HepG2 (cell line): Measurements from ENCODE around the gene FAM120AOS. TPM values are rescaled to one million over a fixed set of nuclear protein-coding genes. Genes with fewer than 3 reads are reported as not detected.

Experiments used
- ATAC-seq: fragments of 200-7000 bp; cut with Tn5 transposase; 3 replicates; pipeline ENCODE4 v1.9.1; 2020; ENCODE audit warnings: mild to moderate bottlenecking, moderate library complexity
- BruUV-seq: library from RNA; stranded (reverse); fragments of 400-500 nt; replicated peaks from 2 replicates; lab custom pipeline; 2021; lab: Mats Ljungman, UMichigan
- CTCF ChIA-PET: fragments of 300-600 bp; formaldehyde crosslinking; extraction: SDS; loops from one replicate; lab custom pipeline; 2021; ENCODE audit warnings: low total read pairs, inconsistent platforms, low intra/inter-chr PET ratio; lab: Yijun Ruan, JAX
- POLR2A ChIA-PET: fragments of 350-600 bp; sonication (Branson Sonifier 250); formaldehyde crosslinking; loops from one replicate; lab custom pipeline; 2020; ENCODE audit warnings: antibody characterized with exemption, inconsistent platforms; lab: Yijun Ruan, JAX
- DNase-seq: peaks from one replicate; pipeline ENCODE4 v3.0.0-alpha.2; 2015; ENCODE audit warnings: low spot score
- FAIRE-seq: peaks from 3 replicates; lab custom pipeline; 2011; peaks lifted over from hg19 to GRCh38; lab: Jason Lieb, UNC
- H2AFZ ChIP-seq: one replicate; pipeline ENCODE4 v1.6.1; 2011; ENCODE audit warnings: low read length, inconsistent platforms
- H3K27ac ChIP-seq: fragments of 300-600 bp; 3 replicates; pipeline ENCODE4 v1.8.0; 2011; ENCODE audit warnings: mixed run types, mild to moderate bottlenecking, mixed read lengths, low read length, inconsistent platforms; ENCODE audit not compliant: insufficient read depth; ENCODE audit errors: extremely low read length
- H3K27me3 ChIP-seq, 2 experiments: fragments of 200-600 bp in 1 of 2; 2 replicates in 1 of 2; 3 replicates in 1 of 2; pipeline versions ENCODE4 v1.6.0 to v1.8.0; 2011; ENCODE audit warnings: low read length in 2 of 2, mild to moderate bottlenecking in 2 of 2, moderate library complexity in 2 of 2, inconsistent platforms in 1 of 2; ENCODE audit not compliant: insufficient read depth in 2 of 2, control insufficient read depth in 1 of 2
- H3K36me3 ChIP-seq, 2 experiments: fragments of 200-600 bp in 1 of 2; replicated peaks in 1 of 2; 2 replicates in 1 of 2; 3 replicates in 1 of 2; pipeline versions ENCODE4 v1.5.1 to v1.8.0; 2011; ENCODE audit warnings: low read length in 2 of 2, inconsistent platforms in 1 of 2; ENCODE audit not compliant: insufficient read depth in 2 of 2, control insufficient read depth in 1 of 2
- H3K4me1 ChIP-seq: 2 replicates; pipeline ENCODE4 v1.5.1; 2012; ENCODE audit warnings: low read length, inconsistent platforms; ENCODE audit not compliant: insufficient read depth
- H3K4me2 ChIP-seq: 2 replicates; pipeline ENCODE4 v1.6.0; 2011; ENCODE audit warnings: low read depth, low read length, inconsistent platforms
- H3K4me3 ChIP-seq, 3 experiments: fragments of 200-600 bp in 1 of 3; sonication (generic), shearing (Covaris generic) in 1 of 3; replicated peaks in 1 of 3; 2 replicates each; pipeline ENCODE4 v1.5.1; 2011 to 2016; ENCODE audit warnings: low read length in 3 of 3, inconsistent platforms in 2 of 3, low read depth in 2 of 3, mild to moderate bottlenecking in 2 of 3, control low read depth in 1 of 3, mixed read lengths in 1 of 3; ENCODE audit not compliant: insufficient read depth in 1 of 3
- H3K79me2 ChIP-seq: one replicate; pipeline ENCODE4 v1.6.1; 2011; ENCODE audit warnings: low read length, inconsistent platforms; ENCODE audit not compliant: insufficient read depth
- H3K9ac ChIP-seq: 2 replicates; pipeline ENCODE4 v1.6.0; 2011; ENCODE audit warnings: mild to moderate bottlenecking, low read depth, low read length, inconsistent platforms; ENCODE audit not compliant: insufficient read depth
- H3K9me3 ChIP-seq: 2 replicates; pipeline ENCODE4 v1.5.1; 2012; ENCODE audit warnings: mild to moderate bottlenecking, low read length
- H4K20me1 ChIP-seq: 2 replicates; pipeline ENCODE4 v1.6.0; 2011; ENCODE audit warnings: inconsistent platforms, mild to moderate bottlenecking, low read length, moderate library complexity; ENCODE audit not compliant: insufficient read depth
- CEBPB ChIP-seq: IDR thresholded peaks from 2 replicates; pipeline ENCODE4 v1.6.1; 2011; ENCODE audit warnings: low read depth, low read length, improper control_type of control experiment, borderline replicate concordance
- FOSL2 ChIP-seq: sonication (generic); formaldehyde crosslinking; IDR thresholded peaks from 2 replicates; pipeline ENCODE4 v1.4.0; 2020; ENCODE audit warnings: missing genetic modification reagents
- FOXK1 ChIP-seq: sonication (generic); formaldehyde crosslinking; IDR thresholded peaks from 2 replicates; pipeline ENCODE4 v1.4.0; 2020; ENCODE audit warnings: low read depth, missing genetic modification reagents, borderline replicate concordance
- HDAC2 ChIP-seq: sonication (generic); formaldehyde crosslinking; IDR thresholded peaks from 2 replicates; pipeline ENCODE4 v1.4.0; 2020; ENCODE audit warnings: missing genetic modification reagents
- HOXD1 ChIP-seq: sonication (generic); formaldehyde crosslinking; IDR thresholded peaks from 2 replicates; pipeline ENCODE4 v1.5.0; 2020; ENCODE audit warnings: missing genetic modification reagents
- SAFB2 ChIP-seq: sonication (generic); formaldehyde crosslinking; IDR thresholded peaks from 2 replicates; pipeline ENCODE4 v1.5.1; 2020; ENCODE audit warnings: missing genetic modification reagents, low read depth, mild to moderate bottlenecking, borderline replicate concordance
- SP1 ChIP-seq, 2 experiments: fragments of 450-650 bp in 1 of 2; sonication (generic) in 1 of 2; formaldehyde crosslinking in 1 of 2; IDR thresholded peaks; 2 replicates each; pipeline versions ENCODE4 v1.4.0 to v1.6.1; 2016 to 2020; ENCODE audit warnings: missing genetic modification reagents in 1 of 2
- TAF15 ChIP-seq: fragments of 200-400 bp; formaldehyde crosslinking; IDR thresholded peaks from one replicate; pipeline ENCODE4 v1.6.1; 2018; ENCODE audit warnings: mild to moderate bottlenecking, low read depth, low read length; ENCODE audit not compliant: poor library complexity, severe bottlenecking
- ZFP36 ChIP-seq: fragments of 150-350 bp; IDR thresholded peaks from 2 replicates; pipeline ENCODE4 v1.6.1; 2018; ENCODE audit warnings: borderline replicate concordance, low read length, low read depth; ENCODE audit not compliant: partially characterized antibody
- ZNF160 ChIP-seq: sonication (generic); formaldehyde crosslinking; IDR thresholded peaks from 2 replicates; pipeline ENCODE4 v1.8.0; 2022; ENCODE audit warnings: mild to moderate bottlenecking, inconsistent platforms, missing genetic modification reagents
- ZNF296 ChIP-seq: sonication (generic); formaldehyde crosslinking; conservative IDR thresholded peaks from 2 replicates; pipeline ENCODE4 v1.5.0; 2020; ENCODE audit warnings: mild to moderate bottlenecking, missing genetic modification reagents
- ZNF446 ChIP-seq: sonication (generic); formaldehyde crosslinking; IDR thresholded peaks from 2 replicates; pipeline ENCODE4 v1.5.0; 2020; ENCODE audit warnings: mild to moderate bottlenecking, missing genetic modification reagents
- ZNF616 ChIP-seq: sonication (generic); formaldehyde crosslinking; IDR thresholded peaks from 2 replicates; pipeline ENCODE4 v1.5.0; 2020; ENCODE audit warnings: low read depth, mild to moderate bottlenecking, missing genetic modification reagents
- ZSCAN21 ChIP-seq: sonication (generic); formaldehyde crosslinking; IDR thresholded peaks from 2 replicates; pipeline ENCODE4 v1.8.0; 2022; ENCODE audit warnings: mild to moderate bottlenecking, missing genetic modification reagents, moderate library complexity, borderline replicate concordance
- WGBS: methylation state at CpG from one replicate; pipeline ENCODE4 v1.1.6; 2017; ENCODE audit warnings: low lambda C conversion rate; 5-methylcytosine and 5-hydroxymethylcytosine counted together
- in situ Hi-C: cut with HindIII; loops from 2 replicates; pipeline ENCODE4 v1.10.0; 2017; ENCODE audit warnings: low pct_unique_long_range_greater_than_20kb; ENCODE audit not compliant: extremely low pct_ligation_motif_present
- intact Hi-C: fragments of 100-400 bp; cut with micrococcal nuclease; formaldehyde crosslinking; loops from one replicate; pipeline ENCODE4 v1.10.0; 2022; ENCODE audit not compliant: unreplicated experiment
- polyA plus RNA-seq, 8 experiments: library from polyadenylated mRNA; depleted of rRNA in 3 of 8; stranded (reverse) in 7 of 8; unstranded in 1 of 8; fragments of >200 nt; fragmentation: Illumina TruSeq in 4 of 8; extraction: Trizol in 4 of 8; gene quantifications; 2 replicates each; pipeline versions ENCODE4 v1.2.1 to v1.2.3, GENCODE V29; 2011 to 2016; ENCODE audit warnings: low read depth in 4 of 8, missing spikeins in 1 of 8, mixed read lengths in 1 of 8; ENCODE audit not compliant: insufficient read depth in 1 of 8
- total RNA-seq, 5 experiments: library from RNA; depleted of rRNA; stranded (reverse); fragments of >200 nt; fragmentation: Illumina TruSeq; extraction: Trizol; gene quantifications; 2 replicates each; pipeline ENCODE4 v1.2.3, GENCODE V29; 2016; ENCODE audit warnings: low read depth in 1 of 5
- TF ChIP-seq, protein P1 (sequence below): sonication (generic); formaldehyde crosslinking; IDR thresholded peaks from 2 replicates; pipeline ENCODE4 v1.4.0; 2020; ENCODE audit warnings: mild to moderate bottlenecking, missing genetic modification reagents, borderline replicate concordance
- TF ChIP-seq, protein P2 (sequence below): IDR thresholded peaks from 2 replicates; pipeline ENCODE4 v1.6.1; 2012; ENCODE audit warnings: inconsistent platforms

The FAM120AOS gene
- total and polyA plus RNA-seq, 2 of the 13 experiments (the other 11 are each of a cell fraction or from before 2014, with no cell fraction given): 28.2 to 34.6 TPM

DNA sequence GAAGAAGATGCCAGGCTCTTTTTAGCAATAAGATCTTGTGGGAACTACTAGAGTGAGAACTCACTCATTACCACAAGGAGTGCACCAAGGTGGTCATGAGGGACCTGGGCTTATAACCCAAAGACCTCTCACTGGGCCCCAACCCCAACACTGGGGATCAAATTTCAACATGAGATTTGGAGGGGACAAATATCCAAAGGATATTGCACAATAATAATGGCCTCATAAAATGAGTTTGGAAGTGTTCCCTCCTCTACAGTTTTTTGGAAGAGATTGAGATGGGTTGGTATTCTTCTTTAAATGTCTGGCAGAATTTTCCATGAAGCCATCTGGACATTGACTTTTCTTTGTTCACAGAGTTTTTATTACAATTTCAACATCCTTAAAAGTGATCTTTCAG lies 39.9 kb downstream of the FAM120AOS start:
- in situ Hi-C loops: no loop called here
- TF ChIP-seq, protein P1, sequence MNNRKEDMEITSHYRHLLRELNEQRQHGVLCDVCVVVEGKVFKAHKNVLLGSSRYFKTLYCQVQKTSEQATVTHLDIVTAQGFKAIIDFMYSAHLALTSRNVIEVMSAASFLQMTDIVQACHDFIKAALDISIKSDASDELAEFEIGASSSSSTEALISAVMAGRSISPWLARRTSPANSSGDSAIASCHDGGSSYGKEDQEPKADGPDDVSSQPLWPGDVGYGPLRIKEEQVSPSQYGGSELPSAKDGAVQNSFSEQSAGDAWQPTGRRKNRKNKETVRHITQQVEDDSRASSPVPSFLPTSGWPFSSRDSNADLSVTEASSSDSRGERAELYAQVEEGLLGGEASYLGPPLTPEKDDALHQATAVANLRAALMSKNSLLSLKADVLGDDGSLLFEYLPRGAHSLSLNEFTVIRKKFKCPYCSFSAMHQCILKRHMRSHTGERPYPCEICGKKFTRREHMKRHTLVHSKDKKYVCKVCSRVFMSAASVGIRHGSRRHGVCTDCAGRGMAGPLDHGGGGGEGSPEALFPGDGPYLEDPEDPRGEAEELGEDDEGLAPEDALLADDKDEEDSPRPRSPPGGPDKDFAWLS (CRISPR knock-in tag): no peak
- TF ChIP-seq CEBPB: peak; percentile 64
- no peak for ATAC-seq

DNA sequence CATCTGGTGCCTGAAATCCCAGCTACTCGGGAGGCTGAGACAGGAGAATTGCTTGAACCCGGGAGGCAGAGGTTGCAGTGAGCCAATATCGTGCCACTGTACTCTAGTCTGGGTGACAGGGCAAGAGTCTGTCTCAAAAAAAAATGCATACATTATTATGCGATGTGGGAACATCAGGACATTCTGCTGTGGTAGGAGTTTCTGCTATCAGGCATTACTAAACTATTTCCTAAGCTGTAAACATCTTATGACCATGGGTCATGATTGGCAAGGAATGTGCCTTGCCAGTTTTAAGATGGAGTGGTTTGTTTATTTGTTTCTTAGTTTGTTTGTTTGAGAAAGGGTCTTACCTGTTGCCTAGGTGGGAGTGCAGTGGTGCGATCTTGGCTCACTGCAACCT lies 47.0 kb downstream of the FAM120AOS start:
- in situ Hi-C loops: no loop called here

More for the DNA sequence above, 39.9 kb downstream of the FAM120AOS start:
- CTCF ChIA-PET: no interaction called here
- Histone ChIP-seq H4K20me1 (no peaks in the 10 kb centered on the region), H3K4me2 (no peak overlapping the region), H3K4me1 (no peaks in the 10 kb centered on the region), H3K36me3 (no peaks in the 10 kb centered on the region), H2AFZ (no peak overlapping the region), H3K27ac (no peak overlapping the region), H3K27me3 (no peaks in the 10 kb centered on the region), H3K9me3 (no peaks in the 10 kb centered on the region), H3K79me2 (no peaks in the 10 kb centered on the region), H3K9ac (no peak overlapping the region), H3K4me3 (no peak overlapping the region)
- FAIRE-seq (no peak), DNase-seq (no peak)
- intact Hi-C loops: no loop called here
- POLR2A ChIA-PET: no interaction called here
- no TSS peak for BruUV-seq

More for the DNA sequence above, 47.0 kb downstream of the FAM120AOS start:
- TF ChIP-seq ZNF296 (CRISPR knock-in tag) (no peak), FOSL2 (CRISPR knock-in tag) (no peak), ZNF616 (CRISPR knock-in tag) (no peak), ZFP36 (no peak), SP1 (IDR thresholded peaks at IDR 0.05) (no peak), SP1 (CRISPR knock-in tag; IDR thresholded peaks at IDR 0.05) (no peak), FOXK1 (CRISPR knock-in tag) (no peak), ZNF160 (CRISPR knock-in tag) (no peak), TAF15 (no peak), SAFB2 (CRISPR knock-in tag) (no peak), HOXD1 (CRISPR knock-in tag) (no peak), ZNF446 (CRISPR knock-in tag) (no peak), HDAC2 (CRISPR knock-in tag) (no peak), ZSCAN21 (no peak)
- TF ChIP-seq, protein P2, sequence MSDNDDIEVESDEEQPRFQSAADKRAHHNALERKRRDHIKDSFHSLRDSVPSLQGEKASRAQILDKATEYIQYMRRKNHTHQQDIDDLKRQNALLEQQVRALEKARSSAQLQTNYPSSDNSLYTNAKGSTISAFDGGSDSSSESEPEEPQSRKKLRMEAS: no peak
- H3K27ac ChIP-seq: no peak overlapping the region
- H4K20me1 ChIP-seq: no peaks in the 10 kb centered on the region
- no peaks in the 10 kb centered on the region for H3K9me3 ChIP-seq
- no TSS peak for BruUV-seq
- H3K36me3 ChIP-seq: no peaks in the 10 kb centered on the region
- no peak for DNase-seq
- H2AFZ ChIP-seq: no peak overlapping the region
- intact Hi-C loops: loop anchor here (5.0 kb wide), 1 partner anchor 71 kb away; no protein-coding TSS in a partner anchor
- no peak for FAIRE-seq
- no peaks in the 10 kb centered on the region for H3K4me1 ChIP-seq
- H3K4me2 ChIP-seq: no peak overlapping the region
- CTCF ChIA-PET: no interaction called here
- H3K27me3 ChIP-seq: peaks cover 0 to 3% of the 10 kb centered on the region in 2 experiments; a peak in 2 of 5 replicates
- H3K9ac ChIP-seq: no peak overlapping the region
- WGBS: 51% methylated on average over 5 of the region's 5 CpGs
- POLR2A ChIA-PET: no interaction called here
- no peaks in the 10 kb centered on the region for H3K79me2 ChIP-seq
- H3K4me3 ChIP-seq: no peak overlapping the region
- ATAC-seq: no peak
